Neuronal stem cell (in vitro differentiated cells): ENCODE data around the gene BRSK2.

ENCODE experiments used
- DNase-seq: peaks from one replicate; pipeline ENCODE4 v3.0.0-alpha.2; 2013; ENCODE audit warnings: low spot score
- H2AFZ ChIP-seq: one replicate; pipeline ENCODE4 v1.6.1; 2013; ENCODE audit warnings: mild to moderate bottlenecking, low read length, inconsistent platforms
- H2AK5ac ChIP-seq: 2 replicates; pipeline ENCODE4 v1.6.1; 2013; ENCODE audit warnings: low read depth, mild to moderate bottlenecking, inconsistent platforms, low read length, moderate library complexity, mixed read lengths
- H2BK120ac ChIP-seq: 2 replicates; pipeline ENCODE4 v1.6.1; 2013; ENCODE audit warnings: low read depth, mild to moderate bottlenecking, inconsistent platforms, low read length, moderate library complexity, mixed read lengths
- H2BK12ac ChIP-seq: one replicate; pipeline ENCODE4 v1.6.1; 2013; ENCODE audit warnings: low read length, inconsistent platforms
- H2BK15ac ChIP-seq: 2 replicates; pipeline ENCODE4 v1.6.1; 2013; ENCODE audit warnings: mild to moderate bottlenecking, low read length, inconsistent platforms, mixed read lengths
- H2BK5ac ChIP-seq: one replicate; pipeline ENCODE4 v1.6.1; 2013; ENCODE audit warnings: inconsistent platforms, mild to moderate bottlenecking, low read length, moderate library complexity
- H3K14ac ChIP-seq: one replicate; pipeline ENCODE4 v1.6.1; 2013; ENCODE audit warnings: low read length, inconsistent platforms
- H3K18ac ChIP-seq: 2 replicates; pipeline ENCODE4 v1.6.1; 2013; ENCODE audit warnings: low read length, inconsistent platforms
- H3K23ac ChIP-seq: 2 replicates; pipeline ENCODE4 v1.6.1; 2013; ENCODE audit warnings: low read depth, mild to moderate bottlenecking, mixed read lengths, low read length, inconsistent platforms; ENCODE audit not compliant: poor library complexity
- H3K27ac ChIP-seq: replicated peaks from 3 replicates; pipeline ENCODE4 v1.5.1; 2013; ENCODE audit warnings: low read length, inconsistent platforms
- H3K27me3 ChIP-seq, 3 experiments: 2 replicates each; pipeline ENCODE4 v1.6.1; 2013; ENCODE audit warnings: low read length in 3 of 3, mild to moderate bottlenecking in 2 of 3, inconsistent platforms in 1 of 3, low read depth in 1 of 3, mixed read lengths in 1 of 3, moderate library complexity in 1 of 3; ENCODE audit not compliant: control insufficient read depth in 3 of 3, insufficient read depth in 3 of 3
- H3K36me3 ChIP-seq, 2 donors: replicated peaks in 1 of 2; 2 replicates each; pipeline ENCODE4 v1.6.1; 2013; ENCODE audit warnings: low read length in 2 of 2; ENCODE audit not compliant: control insufficient read depth in 2 of 2, insufficient read depth in 2 of 2
- H3K4ac ChIP-seq: 2 replicates; pipeline ENCODE4 v1.6.1; 2013; ENCODE audit warnings: inconsistent platforms, mild to moderate bottlenecking, low read length, moderate library complexity
- H3K4me1 ChIP-seq, 2 donors: 1 replicate in 1 of 2; 2 replicates in 1 of 2; pipeline ENCODE4 v1.6.1; 2013; ENCODE audit warnings: low read length in 2 of 2, low read depth in 1 of 2; ENCODE audit not compliant: control insufficient read depth in 2 of 2, insufficient read depth in 1 of 2
- H3K4me2 ChIP-seq: one replicate; pipeline ENCODE4 v1.6.1; 2013; ENCODE audit warnings: mild to moderate bottlenecking, low read length, inconsistent platforms; ENCODE audit not compliant: insufficient read depth, poor library complexity, severe bottlenecking
- H3K4me3 ChIP-seq, 2 donors: 2 replicates each; pipeline ENCODE4 v1.5.1; 2013; ENCODE audit warnings: low read length in 2 of 2, mild to moderate bottlenecking in 2 of 2, inconsistent platforms in 1 of 2, moderate library complexity in 1 of 2
- H3K79me1 ChIP-seq: one replicate; pipeline ENCODE4 v1.6.1; 2013; ENCODE audit warnings: low read depth, mild to moderate bottlenecking, inconsistent platforms, low read length, moderate library complexity
- H3K9ac ChIP-seq: one replicate; pipeline ENCODE4 v1.6.1; 2013; ENCODE audit warnings: mild to moderate bottlenecking, low read depth, low read length, inconsistent platforms; ENCODE audit not compliant: poor library complexity
- H3K9me3 ChIP-seq, 2 donors: replicated peaks in 1 of 2; 2 replicates each; pipeline versions ENCODE3 to v1.6.1; 2013; ENCODE audit warnings: low read length in 2 of 2, mild to moderate bottlenecking in 2 of 2, inconsistent platforms in 1 of 2, low read depth in 1 of 2, mixed read lengths in 1 of 2, moderate library complexity in 1 of 2; ENCODE audit not compliant: control insufficient read depth in 2 of 2, insufficient read depth in 1 of 2
- H4K8ac ChIP-seq: one replicate; pipeline ENCODE4 v1.6.1; 2013; ENCODE audit warnings: low read depth, mild to moderate bottlenecking, inconsistent platforms, low read length, moderate library complexity
- H4K91ac ChIP-seq: one replicate; pipeline ENCODE4 v1.6.1; 2013; ENCODE audit warnings: low read length, low read depth, mild to moderate bottlenecking, inconsistent platforms; ENCODE audit not compliant: poor library complexity
- WGBS, 2 donors: extraction: QIAGEN DNeasy Blood & Tissue Kit; methylation state at CpG; one replicate each; pipeline ENCODE4 v1.1.7; 2013; ENCODE audit warnings: missing lambda C conversion rate in 2 of 2, mixed read lengths in 1 of 2; ENCODE audit not compliant: insufficient read length in 2 of 2, insufficient replicate concordance in 1 of 2; ENCODE audit errors: extremely low coverage in 2 of 2; 5-methylcytosine and 5-hydroxymethylcytosine counted together

BRSK2 gene

DNA sequence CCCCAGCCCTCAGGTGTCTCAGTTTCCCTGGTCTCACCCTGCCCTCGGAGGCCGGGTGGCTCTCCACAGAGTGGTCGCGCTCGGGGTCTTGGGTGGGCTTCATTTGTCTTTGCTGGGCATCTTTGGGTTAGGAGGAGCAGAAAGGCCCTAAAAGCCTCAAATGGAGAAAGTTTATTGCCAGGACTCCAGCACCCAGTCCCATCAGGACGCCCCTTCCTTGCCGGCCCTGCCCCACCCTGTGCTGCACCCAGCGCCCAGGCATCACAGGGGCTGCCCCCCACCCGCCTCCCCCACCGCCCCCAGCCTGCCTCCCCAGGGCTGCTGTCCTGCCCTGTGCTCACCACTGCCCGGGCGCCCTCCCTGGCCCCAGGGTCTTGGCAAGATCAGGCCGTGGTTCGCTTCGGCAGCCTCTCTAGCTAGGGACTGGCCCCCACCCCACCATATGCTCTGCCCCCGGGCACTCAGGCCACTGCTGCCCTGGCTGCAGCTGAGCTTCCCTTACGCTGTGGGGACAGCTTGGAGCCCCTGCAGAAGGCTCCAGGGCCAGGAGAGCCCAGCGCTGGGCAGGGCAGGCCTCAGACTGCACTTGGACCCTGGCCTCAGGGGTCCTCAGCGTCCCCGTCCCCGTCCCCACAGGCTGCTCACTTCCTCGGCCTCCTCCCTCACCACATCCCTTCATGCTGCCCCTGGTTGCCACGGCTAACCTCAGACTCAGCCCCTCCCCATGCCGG lies 65.5 kb downstream of the BRSK2 start:
- Histone ChIP-seq H3K9ac (no peak overlapping the region), H4K8ac (no peak overlapping the region), H2BK12ac (no peak overlapping the region), H2BK5ac (no peak overlapping the region), H3K23ac (no peak overlapping the region), H4K91ac (no peak overlapping the region), H3K9me3 (no peaks in the 10 kb centered on the region), H3K36me3 (peaks cover 25 to 60% of the 10 kb centered on the region in 2 donors), H3K4me2 (no peak overlapping the region), H3K4me1 (peaks cover 0 to 12% of the 10 kb centered on the region in 2 donors), H3K18ac (no peak overlapping the region), H3K4ac (no peak overlapping the region), H3K27me3 (no peaks in the 10 kb centered on the region), H2BK15ac (no peak overlapping the region), H3K27ac (no peak overlapping the region), H2BK120ac (no peak overlapping the region), H3K4me3 (no peak overlapping the region), H2AFZ (no peak overlapping the region), H3K14ac (peak overlapping the region; percentile 38), H2AK5ac (no peak overlapping the region), H3K79me1 (peaks cover 1% of the 10 kb centered on the region)
- no CpG with 5 or more reads among the region's 24 CpGs for WGBS, 2 donors
- DNase-seq: no peak

DNA sequence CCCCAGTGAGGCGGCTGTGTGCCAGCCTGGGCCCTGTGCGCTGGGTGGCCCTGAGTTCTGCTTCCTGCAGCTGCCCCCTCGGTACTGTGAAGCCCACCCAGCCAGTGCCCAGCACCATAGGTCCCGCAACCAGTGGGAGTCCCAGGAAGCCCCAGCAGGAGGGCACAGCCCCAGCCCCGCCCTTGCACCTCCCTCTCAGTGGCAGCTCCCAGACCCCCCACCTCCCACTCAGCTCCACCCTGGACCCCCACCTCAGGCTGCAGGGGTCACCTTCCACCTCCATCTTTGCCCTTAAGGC lies 66.0 kb downstream of the BRSK2 start:
- H3K27ac ChIP-seq: no peak overlapping the region
- no peak overlapping the region for H2BK5ac ChIP-seq
- H4K91ac ChIP-seq: no peak overlapping the region
- no peak overlapping the region for H2BK15ac ChIP-seq
- H3K36me3 ChIP-seq: peaks cover 26 to 59% of the 10 kb centered on the region in 2 donors
- H3K4me2 ChIP-seq: no peak overlapping the region
- no peak overlapping the region for H2AFZ ChIP-seq
- H3K9me3 ChIP-seq: no peaks in the 10 kb centered on the region
- H3K18ac ChIP-seq: no peak overlapping the region
- peaks cover 1% of the 10 kb centered on the region for H3K79me1 ChIP-seq
- no peak overlapping the region for H3K4me3 ChIP-seq
- H2BK120ac ChIP-seq: no peak overlapping the region
- H2AK5ac ChIP-seq: no peak overlapping the region
- WGBS, 2 donors: no CpG with 5 or more reads among the region's 5 CpGs
- H4K8ac ChIP-seq: no peak overlapping the region
- no peak overlapping the region for H3K14ac ChIP-seq
- DNase-seq: no peak
- no peak overlapping the region for H3K4ac ChIP-seq
- H3K4me1 ChIP-seq: peaks cover 0 to 12% of the 10 kb centered on the region in 2 donors
- H3K23ac ChIP-seq: no peak overlapping the region
- H3K27me3 ChIP-seq: no peaks in the 10 kb centered on the region
- H3K9ac ChIP-seq: no peak overlapping the region
- H2BK12ac ChIP-seq: no peak overlapping the region

DNA sequence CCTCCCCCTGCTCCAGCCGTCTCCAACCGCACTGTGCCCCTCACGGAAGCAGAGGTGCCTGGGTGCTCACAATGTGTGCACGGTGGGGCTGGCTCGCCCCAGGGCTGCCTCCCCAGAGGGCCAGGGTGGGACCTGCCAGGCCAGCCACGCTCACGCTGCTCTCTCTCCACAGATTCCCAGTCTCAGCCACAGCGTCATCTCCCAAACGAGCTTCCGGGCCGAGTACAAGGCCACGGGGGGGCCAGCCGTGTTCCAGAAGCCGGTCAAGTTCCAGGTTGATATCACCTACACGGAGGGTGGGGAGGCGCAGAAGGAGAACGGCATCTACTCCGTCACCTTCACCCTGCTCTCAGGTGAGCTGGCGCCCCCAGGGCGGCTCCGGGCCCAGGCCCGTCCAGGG lies 66.4 kb downstream of the BRSK2 start:
- Histone ChIP-seq H2BK5ac (peak overlapping the region; percentile 53), H3K23ac (peak overlapping the region; percentile 43), H2BK12ac (no peak overlapping the region), H3K9me3 (no peaks in the 10 kb centered on the region), H3K79me1 (peaks cover under 1% of the 10 kb centered on the region), H3K18ac (peak overlapping the region; percentile 57), H2BK15ac (no peak overlapping the region), H3K9ac (no peak overlapping the region), H3K14ac (peak overlapping the region; percentile 21), H3K36me3 (peaks cover 26 to 59% of the 10 kb centered on the region in 2 donors), H3K4me2 (no peak overlapping the region), H3K27me3 (no peaks in the 10 kb centered on the region), H3K4me3 (no peak overlapping the region), H4K91ac (no peak overlapping the region), H2AK5ac (no peak overlapping the region), H4K8ac (peak overlapping the region; percentile 65), H2AFZ (no peak overlapping the region), H2BK120ac (no peak overlapping the region), H3K27ac (no peak overlapping the region), H3K4ac (no peak overlapping the region), H3K4me1 (peaks cover 0 to 12% of the 10 kb centered on the region in 2 donors)
- no CpG with 5 or more reads among the region's 22 CpGs for whole genome bisulfite sequencing, 2 donors
- no peak for DNase-seq

DNA sequence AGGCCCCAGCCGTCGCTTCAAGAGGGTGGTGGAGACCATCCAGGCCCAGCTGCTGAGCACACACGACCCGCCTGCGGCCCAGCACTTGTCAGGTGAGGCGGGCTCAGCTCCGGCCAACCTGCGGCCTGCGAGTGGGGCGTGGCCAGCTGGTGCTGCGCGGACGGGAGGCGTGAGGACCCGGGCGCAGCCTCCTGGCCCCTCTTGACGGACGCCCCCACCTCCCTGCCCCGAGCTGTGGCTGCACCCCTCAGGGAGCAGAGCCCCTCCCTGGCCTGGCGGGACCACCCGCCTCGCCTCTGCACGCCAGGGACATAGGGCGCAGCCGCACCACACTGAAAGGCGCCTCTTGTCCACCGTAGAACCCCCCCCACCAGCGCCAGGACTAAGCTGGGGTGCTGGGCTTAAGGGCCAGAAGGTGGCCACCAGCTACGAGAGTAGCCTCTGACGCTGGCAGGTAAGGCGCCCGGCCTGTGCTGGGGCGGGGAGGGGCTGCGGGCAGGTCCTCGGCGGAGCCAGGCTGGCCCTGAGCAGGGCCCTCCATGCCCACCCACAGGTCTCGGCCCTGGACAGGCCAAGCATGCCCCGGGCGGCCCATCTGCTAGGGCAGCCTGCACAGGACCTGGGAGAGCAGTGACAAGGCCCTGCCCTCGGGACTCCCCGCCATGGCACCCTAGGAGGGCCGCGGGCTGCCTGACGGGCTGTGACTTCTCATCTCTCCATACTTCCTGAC lies 67.0 kb downstream of the BRSK2 start:
- Histone ChIP-seq H2AK5ac (peak overlapping the region; percentile 84), H3K23ac (peak overlapping the region; percentile 91), H3K9ac (no peak overlapping the region), H3K14ac (peak overlapping the region; percentile 21), H3K27me3 (no peaks in the 10 kb centered on the region), H4K8ac (peak overlapping the region; percentile 72), H3K4ac (no peak overlapping the region), H3K4me2 (no peak overlapping the region), H3K79me1 (no peaks in the 10 kb centered on the region), H2BK5ac (peak overlapping the region; percentile 53), H3K36me3 (peaks cover 23 to 56% of the 10 kb centered on the region in 2 donors), H2AFZ (no peak overlapping the region), H3K9me3 (no peaks in the 10 kb centered on the region), H3K18ac (no peak overlapping the region), H2BK120ac (peak overlapping the region; percentile 18), H2BK12ac (peak overlapping the region; percentile 10), H4K91ac (no peak overlapping the region), H3K4me1 (peaks cover 0 to 12% of the 10 kb centered on the region in 2 donors), H3K4me3 (no peak overlapping the region), H3K27ac (no peak overlapping the region), H2BK15ac (no peak overlapping the region)
- WGBS, 2 donors: no CpG with 5 or more reads among the region's 44 CpGs
- DNase-seq: no peak
